ENCODE measurements around the gene FGF21. TPM values are rescaled to one million over a fixed set of nuclear protein-coding genes. Genes with fewer than 3 reads are reported as not detected.

FGF21 gene
- total RNA-seq, 1 experiment from 2014 or later = not detected

GRCh38 chr19:48740164-48740972 is 15.0 kb upstream of the FGF21 start, which contains the start of gene RASIP1:
TSS of gene RASIP1 (minus strand) at chr19:48740610. CDS start at chr19:48740282, 328 bp downstream.
- H3K4me2 ChIP-seq (ENCODE audit: low read length) = no peak within 1 kb of the TSS
- CTCF ChIA-PET = no interaction called here
- no peaks in the 10 kb centered on the region for H3K9me3 ChIP-seq (ENCODE audit: low read length)
- H3K4me3 ChIP-seq (ENCODE audit: low read length) = no peak within 1 kb of the TSS
- DNase-seq (no peak), ATAC-seq (no peak)
- TF ChIP-seq EZH2 (IDR thresholded peaks at IDR 0.05; ENCODE audit: low read length, unreplicated experiment) (no peak), EZH2phosphoT487 (IDR thresholded peaks at IDR 0.05; ENCODE audit: borderline replicate concordance, low read length) (no peak), CTCF (conservative IDR thresholded peaks at IDR 0.05; ENCODE audit: low read depth, low read length) (no peak)
- no peaks in the 10 kb centered on the region for H3K9me2 ChIP-seq (replicated peaks; ENCODE audit: low read length)
- no TSS peak for BruUV-seq (replicated peaks)
- no peaks in the 10 kb centered on the region for H3K36me3 ChIP-seq (ENCODE audit: low read depth, low read length)
- intact Hi-C loops (cut with micrococcal nuclease) = no loop called here
- H3K9ac ChIP-seq (ENCODE audit: low read length) = no peak within 1 kb of the TSS
- H3K79me2 ChIP-seq (ENCODE audit: low read length) = no peaks in the 10 kb centered on the region
- no peaks in the 10 kb centered on the region; the same call in 1 of the 2 replicates for H3K4me1 ChIP-seq (ENCODE audit: insufficient read depth, low read length)
- POLR2A ChIA-PET (ENCODE audit: unreplicated experiment) = no interaction called here
- H4K20me1 ChIP-seq (ENCODE audit: low read length) = no peaks in the 10 kb centered on the region
- H3K27ac ChIP-seq (ENCODE audit: low read length) = no peak within 1 kb of the TSS
- H3F3A ChIP-seq (ENCODE audit: low read length, unreplicated experiment) = no peaks in the 10 kb centered on the region
- H2AFZ ChIP-seq (ENCODE audit: low read length) = no peak within 1 kb of the TSS
- no peaks in the 10 kb centered on the region for H3K27me3 ChIP-seq (ENCODE audit: low read length)

GRCh38 chr19:48741129-48741999 is 14.0 kb upstream of the FGF21 start:
- intact Hi-C loops (cut with micrococcal nuclease) = no loop called here
- DNase-seq = no peak
- Histone ChIP-seq H3K9me3 (ENCODE audit: low read length) (no peaks in the 10 kb centered on the region), H2AFZ (ENCODE audit: low read length) (no peak overlapping the region), H3K4me2 (ENCODE audit: low read length) (no peak overlapping the region), H3K9ac (ENCODE audit: low read length) (no peak overlapping the region), H3K36me3 (ENCODE audit: low read depth, low read length) (no peaks in the 10 kb centered on the region), H3K27ac (ENCODE audit: low read length) (no peak overlapping the region), H3K4me3 (ENCODE audit: low read length) (no peak overlapping the region), H3K9me2 (replicated peaks; ENCODE audit: low read length) (no peaks in the 10 kb centered on the region), H3K27me3 (ENCODE audit: low read length) (no peaks in the 10 kb centered on the region), H3F3A (ENCODE audit: low read length, unreplicated experiment) (no peaks in the 10 kb centered on the region), H4K20me1 (ENCODE audit: low read length) (no peaks in the 10 kb centered on the region), H3K4me1 (ENCODE audit: insufficient read depth, low read length) (no peaks in the 10 kb centered on the region; the same call in 1 of the 2 replicates), H3K79me2 (ENCODE audit: low read length) (no peaks in the 10 kb centered on the region)
- BruUV-seq (replicated peaks) = no TSS peak
- ChIA-PET CTCF (no interaction called here), POLR2A (ENCODE audit: unreplicated experiment) (no interaction called here)
- TF ChIP-seq CTCF (conservative IDR thresholded peaks at IDR 0.05; ENCODE audit: low read depth, low read length) (no peak), EZH2 (IDR thresholded peaks at IDR 0.05; ENCODE audit: low read length, unreplicated experiment) (no peak), EZH2phosphoT487 (IDR thresholded peaks at IDR 0.05; ENCODE audit: borderline replicate concordance, low read length) (no peak)
- ATAC-seq = no peak

All from PC-3 (cell line).